HL-60/S4 (cell line): ENCODE data around the gene OR11H6.
"Not testable (repeated sequence)": the region's sequence is repeated elsewhere in the genome, so short reads cannot be mapped to it uniquely, and the experiment has no call there.

Experiments used
- in situ Hi-C: fragments of 300-500 bp; cut with MboI; formaldehyde crosslinking; loops from 2 replicates; pipeline ENCODE4 v1.14.3; 2022; ENCODE audit warnings: low sequenced_read_pairs

OR11H6 gene, protein sequence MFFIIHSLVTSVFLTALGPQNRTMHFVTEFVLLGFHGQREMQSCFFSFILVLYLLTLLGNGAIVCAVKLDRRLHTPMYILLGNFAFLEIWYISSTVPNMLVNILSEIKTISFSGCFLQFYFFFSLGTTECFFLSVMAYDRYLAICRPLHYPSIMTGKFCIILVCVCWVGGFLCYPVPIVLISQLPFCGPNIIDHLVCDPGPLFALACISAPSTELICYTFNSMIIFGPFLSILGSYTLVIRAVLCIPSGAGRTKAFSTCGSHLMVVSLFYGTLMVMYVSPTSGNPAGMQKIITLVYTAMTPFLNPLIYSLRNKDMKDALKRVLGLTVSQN

DNA sequence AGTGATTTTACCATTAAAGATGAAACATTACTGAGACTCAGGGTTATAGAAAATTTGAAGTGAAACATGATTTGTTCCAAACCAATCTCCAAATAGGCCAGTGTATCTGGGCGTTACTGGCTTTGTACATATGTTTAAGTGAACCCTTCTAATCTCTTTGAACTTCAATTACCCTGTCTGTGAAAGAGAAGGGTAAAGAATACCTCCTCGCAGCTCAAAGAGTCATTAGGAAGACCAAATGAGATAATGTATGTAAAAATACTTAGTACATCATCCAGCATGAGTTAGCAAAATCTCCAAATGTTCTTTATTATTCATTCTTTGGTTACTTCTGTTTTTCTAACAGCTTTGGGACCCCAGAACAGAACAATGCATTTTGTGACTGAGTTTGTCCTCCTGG, at the start of gene OR11H6:
Gene OR11H6, plus strand, starts transcription at position 301 of the 400 bp plus-strand sequence. Its CDS starts 0 bp downstream, at position 301.
- in situ Hi-C loops: no loop called here

DNA sequence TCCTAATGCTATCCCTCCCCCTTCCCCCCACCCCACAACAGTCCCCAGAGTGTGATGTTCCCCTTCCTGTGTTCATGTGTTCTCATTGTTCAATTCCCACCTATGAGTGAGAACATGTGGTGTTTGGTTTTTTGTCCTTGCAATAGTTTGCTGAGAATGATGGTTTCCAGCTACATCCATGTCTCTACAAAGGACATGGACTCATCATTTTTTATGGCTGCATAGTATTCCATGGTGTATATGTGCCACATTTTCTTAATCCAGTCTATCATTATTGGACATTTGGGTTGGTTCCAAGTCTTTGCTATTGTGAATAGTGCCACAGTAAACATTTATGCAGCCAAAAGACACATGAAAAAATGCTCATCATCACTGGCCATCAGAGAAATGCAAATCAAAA, 49.3 kb upstream of the OR11H6 start:
- in situ Hi-C loops: not testable (repeated sequence)

DNA sequence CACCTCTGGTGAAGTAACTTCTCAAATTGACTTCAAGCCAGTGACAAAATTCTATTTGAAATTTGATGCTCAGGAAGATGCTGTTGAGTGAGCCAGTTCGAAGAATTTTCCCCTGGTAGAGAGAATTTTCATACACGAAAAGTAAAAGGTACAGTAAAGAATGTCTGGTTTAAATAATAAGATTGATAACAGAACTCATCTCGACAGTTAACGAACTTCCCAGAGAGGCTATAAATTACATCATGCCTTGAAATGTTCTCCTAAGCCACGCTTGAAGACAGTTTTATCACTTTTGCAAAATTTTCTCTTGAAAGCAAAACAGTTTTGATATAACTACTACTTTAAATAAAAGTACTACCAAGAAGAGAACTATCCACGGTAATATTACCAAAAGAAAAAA, 47.2 kb upstream of the OR11H6 start:
- in situ Hi-C loops: no loop called here

DNA sequence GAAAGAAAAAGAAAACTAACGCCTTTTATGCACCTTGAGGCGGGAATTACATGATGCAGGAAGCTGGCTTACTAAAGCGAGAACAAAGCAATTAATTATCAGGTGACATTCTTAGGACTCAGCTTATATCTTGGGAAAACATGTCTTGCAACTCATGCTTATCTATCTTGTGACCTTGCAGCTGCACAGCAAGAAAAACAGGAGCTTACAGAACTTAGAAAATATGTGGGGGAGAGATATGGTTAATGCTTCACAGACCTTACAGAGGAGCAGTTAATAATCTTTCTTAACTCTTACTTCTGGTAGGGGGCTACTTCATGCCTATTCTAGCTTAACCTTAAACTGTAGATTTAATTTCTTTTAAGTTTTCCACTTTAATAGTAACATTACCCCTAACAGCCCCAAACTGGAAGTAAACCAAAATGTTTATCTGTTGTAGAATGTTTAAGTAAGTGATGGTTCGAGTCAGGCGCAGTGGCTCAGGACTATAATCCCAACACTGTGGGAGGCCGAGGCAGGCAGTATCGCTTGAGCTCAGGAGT, 46.0 kb upstream of the OR11H6 start:
- in situ Hi-C loops: no loop called here

DNA sequence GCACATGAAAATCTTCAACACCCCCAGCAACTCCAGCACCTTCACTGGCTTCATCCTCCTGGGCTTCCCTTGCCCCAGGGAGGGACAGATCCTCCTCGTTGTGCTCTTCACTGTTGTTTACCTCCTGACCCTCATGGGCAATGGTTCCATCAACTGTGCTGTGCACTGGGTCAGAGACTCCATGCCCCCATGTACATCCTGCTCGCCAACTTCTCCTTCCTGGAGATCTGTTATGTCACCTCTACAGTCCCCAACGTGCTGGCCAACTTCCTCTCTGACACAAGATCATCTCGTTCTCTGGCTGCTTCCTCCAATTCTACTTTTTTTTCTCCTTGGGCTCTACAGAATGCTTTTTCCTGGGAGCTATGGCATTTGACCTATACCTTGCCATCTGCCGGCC, 44.3 kb upstream of the OR11H6 start:
- in situ Hi-C loops: no loop called here

DNA sequence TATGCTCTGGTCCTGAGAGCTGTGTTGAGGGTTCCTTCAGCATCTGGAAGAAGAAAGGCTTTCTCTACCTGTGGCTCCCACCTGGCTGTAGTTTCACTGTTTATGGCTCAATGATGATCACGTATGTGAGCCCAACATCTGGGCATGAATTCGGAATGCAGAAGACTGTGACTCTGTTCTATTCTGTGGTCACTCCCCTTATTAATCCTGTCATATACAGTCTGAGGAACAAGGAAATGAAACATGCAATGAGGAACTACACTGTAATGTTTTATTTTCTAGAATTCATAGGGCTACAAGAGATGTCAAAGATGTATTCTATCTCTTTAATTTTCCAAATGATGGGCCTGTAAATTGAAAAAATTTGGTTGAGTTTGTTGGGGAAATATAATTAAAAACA, 43.6 kb upstream of the OR11H6 start:
- in situ Hi-C loops: no loop called here

DNA sequence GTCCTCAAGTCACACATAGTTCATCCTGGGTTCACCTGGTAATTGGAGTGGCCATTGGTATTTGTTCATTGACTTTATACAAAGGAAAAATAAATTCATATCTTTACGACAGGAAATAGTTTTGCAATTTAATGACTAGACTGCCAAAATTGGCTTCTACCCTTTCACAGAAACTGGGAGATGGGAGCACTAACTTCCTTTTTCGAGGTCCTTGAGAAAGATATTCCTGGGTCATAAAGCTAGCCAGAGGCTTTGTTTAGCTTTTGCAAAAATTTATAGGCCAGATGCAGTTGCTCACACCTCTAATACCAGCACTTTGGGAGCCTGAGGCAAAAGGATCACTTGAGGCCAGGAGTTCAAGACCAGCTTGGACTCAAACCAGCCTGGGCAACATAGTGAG, 43.0 kb upstream of the OR11H6 start:
- in situ Hi-C loops: no loop called here

DNA sequence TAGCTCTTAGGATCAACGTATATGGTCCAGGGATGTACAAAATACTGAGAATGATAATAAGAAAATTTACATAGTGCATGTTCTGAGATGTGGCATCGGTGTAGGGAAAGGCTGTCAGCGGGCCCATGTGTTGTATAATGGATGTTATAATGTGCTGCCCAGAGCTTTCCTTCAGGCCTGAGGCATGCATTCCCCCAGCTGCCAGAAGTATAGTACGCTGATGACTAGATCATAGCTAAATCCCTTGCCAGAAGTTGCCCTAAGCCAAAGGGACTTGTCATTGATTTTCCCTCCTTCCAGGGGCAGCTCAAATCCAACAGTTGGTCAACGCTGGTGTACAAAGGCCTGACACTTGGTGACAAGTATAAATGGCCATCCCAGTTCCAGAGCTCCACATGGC, 39.3 kb upstream of the OR11H6 start:
- in situ Hi-C loops: no loop called here

DNA sequence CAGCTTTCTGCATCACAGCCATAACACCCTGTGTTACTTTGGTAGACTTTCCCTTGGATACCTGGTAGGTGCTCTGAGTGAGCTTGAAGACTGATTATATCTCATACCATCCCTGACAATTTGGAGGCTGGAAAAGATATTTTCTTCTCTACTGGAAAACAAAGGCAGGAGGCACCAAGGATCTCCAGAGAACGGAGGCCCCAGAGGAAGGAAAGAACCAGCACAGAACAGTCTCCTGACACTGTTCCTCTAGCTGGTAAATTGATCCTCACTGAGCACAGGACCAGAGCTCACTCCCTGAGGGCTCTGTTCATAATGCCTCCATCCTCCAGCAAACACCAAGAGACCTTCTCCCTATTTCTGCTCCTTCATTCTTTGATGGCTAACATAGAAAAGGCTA, 32.9 kb upstream of the OR11H6 start, which contains the start of gene OR11G2:
Gene OR11G2, plus strand, starts transcription at position 301 of the 400 bp plus-strand sequence. CDS start 6,542 bp downstream, outside the sequence.
- in situ Hi-C loops: no loop called here

DNA sequence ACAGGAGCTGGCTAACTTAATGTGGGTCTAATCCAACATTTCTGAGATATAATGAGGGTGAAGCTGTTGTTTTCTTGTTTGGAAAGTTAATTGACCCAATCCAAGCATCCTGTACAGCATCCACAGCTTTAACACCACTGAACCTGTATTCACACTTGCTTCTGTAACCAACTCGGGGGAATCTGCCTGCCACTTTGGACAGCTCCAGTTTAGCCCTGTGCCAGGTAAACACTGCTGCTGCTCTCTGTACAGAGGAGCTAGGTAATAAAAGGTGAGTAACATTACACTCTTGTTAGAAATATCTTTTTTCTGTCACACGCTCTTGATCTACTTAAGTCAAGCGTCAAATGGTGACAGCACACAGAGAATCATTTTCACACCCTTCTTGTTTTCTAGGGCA, 32.1 kb upstream of the OR11H6 start:
- in situ Hi-C loops: no loop called here

DNA sequence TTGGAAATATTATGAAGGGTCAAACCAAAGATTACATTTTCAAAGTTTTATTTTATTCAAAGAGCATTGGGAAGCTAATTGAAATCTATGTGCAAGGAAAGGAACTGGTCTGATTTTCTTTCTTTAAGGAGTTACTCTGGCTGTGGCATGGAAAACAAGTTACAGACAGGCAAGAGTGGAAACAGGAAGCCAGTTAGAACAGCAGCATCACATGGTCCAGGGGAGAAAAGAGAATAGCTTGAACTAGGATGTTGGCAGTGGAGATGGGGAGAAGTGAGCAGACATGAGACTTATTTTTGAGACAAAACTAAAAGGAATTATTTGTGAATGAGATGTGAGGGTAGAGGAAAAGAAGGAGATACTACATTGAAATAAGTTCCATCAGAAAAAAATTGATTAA, 29.4 kb upstream of the OR11H6 start:
- in situ Hi-C loops: no loop called here

DNA sequence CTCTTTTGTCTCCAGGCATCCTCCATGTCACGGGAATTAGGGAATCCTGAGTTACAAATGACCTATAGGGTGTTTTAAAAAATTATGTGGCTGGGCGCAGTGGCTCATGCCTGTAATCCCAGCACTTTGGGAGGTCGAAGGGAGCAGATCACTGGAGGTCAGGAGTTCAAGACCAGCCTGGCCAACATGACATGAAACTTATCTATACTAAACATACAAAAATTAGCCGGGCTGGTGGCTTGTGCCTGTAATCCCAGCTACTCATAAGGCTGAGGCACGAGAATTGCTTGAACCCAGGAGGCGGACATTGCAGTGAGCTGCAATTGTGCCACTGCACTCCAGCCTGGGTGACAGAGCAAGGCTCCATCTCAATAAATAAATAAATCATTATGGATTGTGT, 28.3 kb upstream of the OR11H6 start:
- in situ Hi-C loops: not testable (repeated sequence)

DNA sequence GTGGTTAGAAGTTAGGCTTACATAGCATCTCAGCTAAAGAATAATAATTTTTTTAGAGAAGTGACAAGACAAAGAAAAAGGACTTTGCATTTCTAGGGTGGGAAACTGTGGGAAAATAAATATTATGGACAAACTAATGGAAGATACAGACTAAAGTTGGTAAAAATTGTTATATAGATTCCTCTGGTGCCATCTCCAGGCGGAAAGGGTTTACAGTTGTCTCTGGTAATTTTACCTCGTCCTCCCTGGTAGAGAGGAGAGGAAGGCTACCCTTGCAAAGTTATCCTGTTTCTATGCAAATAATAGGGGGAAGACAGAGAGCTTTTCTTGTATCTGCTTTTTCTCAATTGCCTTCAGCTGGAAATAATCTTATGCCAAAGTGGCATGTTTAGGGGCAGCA, 27.6 kb upstream of the OR11H6 start:
- in situ Hi-C loops: no loop called here

DNA sequence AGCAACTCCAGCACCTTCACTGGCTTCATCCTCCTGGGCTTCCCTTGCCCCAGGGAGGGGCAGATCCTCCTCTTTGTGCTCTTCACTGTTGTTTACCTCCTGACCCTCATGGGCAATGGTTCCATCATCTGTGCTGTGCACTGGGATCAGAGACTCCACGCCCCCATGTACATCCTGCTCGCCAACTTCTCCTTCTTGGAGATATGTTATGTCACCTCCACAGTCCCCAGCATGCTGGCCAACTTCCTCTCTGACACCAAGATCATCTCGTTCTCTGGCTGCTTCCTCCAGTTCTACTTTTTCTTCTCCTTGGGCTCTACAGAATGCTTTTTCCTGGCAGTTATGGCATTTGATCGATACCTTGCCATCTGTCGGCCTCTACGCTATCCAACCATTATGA, 26.1 kb upstream of the OR11H6 start:
- in situ Hi-C loops: no loop called here

DNA sequence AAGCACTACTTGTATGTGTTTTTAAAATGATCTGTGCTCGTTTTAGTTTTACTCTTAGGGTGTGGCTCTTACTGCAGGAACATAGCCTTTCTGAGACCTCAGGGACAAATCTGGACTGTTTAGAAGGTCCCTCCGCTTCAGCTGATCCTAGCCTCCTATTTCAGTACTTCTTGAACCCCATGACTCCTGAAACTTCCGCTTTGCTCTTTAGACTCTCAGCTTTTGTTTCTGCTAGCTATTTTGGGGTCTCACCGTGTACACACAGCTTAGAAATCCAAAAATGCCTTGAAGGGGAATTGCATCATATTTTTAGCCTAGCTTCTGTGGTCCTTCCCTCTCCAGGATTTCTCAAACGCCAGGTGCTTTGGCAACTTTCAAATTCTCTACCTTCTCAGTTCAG, 24.5 kb upstream of the OR11H6 start:
- in situ Hi-C loops: no loop called here

DNA sequence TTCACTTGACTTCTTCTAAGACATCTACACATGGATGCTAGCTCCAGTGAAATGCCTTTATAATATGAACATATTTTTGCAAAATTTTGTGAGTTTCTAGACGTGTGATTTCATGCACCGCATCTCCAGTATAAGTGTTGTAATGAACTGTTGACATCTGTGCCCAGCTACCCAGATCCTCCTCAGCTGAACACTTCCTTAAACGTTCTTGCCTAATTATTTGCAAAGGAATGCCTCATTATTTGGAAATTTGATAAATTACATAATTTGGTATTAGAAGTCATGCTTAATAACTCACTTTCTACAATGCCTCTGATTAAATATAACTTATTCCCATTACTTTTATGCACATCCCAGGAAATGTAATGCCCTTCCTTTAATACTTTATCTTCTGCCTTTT, 18.8 kb upstream of the OR11H6 start:
- in situ Hi-C loops: no loop called here

DNA sequence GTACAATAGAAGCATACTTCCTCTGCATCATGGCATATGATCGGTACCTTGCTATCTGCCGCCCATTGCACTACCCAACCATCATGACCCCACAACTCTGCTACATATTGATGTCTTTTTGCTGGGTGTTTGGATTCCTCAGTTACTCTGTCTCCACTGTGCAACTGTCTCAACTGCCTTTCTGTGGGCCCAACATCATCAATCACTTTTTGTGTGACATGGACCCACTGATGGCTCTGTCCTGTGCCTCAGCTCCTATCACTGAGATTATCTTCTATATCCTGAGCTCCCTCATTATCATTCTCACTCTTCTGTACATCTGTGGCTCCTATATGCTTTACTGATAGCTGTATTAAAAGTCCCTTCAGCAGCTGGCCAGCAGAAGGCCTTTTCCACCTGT, 13.9 kb upstream of the OR11H6 start:
- in situ Hi-C loops: no loop called here

DNA sequence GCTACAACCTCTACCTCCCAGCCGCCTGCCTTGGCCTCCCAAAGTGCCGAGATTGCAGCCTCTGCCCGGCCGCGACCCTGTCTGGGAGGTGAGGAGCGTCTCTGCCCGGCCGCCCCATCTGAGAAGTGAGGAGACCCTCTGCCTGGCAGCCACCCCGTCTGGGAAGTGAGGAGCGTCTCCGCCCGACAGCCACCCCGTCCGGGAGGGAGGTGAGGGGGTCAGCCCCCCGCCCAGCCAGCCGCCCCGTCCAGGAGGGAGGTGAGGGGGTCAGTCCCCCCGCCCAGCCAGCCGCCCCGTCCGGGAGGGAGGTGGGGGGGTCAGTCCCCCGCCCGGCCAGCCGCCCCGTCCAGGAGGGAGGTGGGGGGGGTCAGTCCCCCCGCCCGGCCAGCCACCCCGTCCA, 11.1 kb upstream of the OR11H6 start:
- in situ Hi-C loops: not testable (repeated sequence)

DNA sequence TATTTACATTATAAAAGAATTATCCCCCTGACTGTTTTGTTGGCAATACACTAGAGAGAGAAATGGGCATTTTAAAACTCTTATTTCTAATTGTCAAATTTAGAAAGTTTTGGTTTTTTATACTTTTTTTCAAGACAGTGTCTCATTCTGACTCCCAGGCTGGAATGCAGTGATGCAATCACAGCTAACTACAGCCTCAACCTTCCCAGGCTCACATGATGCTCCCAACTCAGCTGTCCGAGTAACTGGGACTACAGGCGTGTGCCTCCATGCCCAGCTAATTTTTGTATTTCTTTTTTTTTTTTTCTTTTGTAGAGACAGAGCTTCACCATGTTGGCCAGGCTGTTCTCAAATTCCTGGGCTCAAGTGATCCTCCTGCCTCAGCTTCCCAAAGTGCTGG, 8.3 kb upstream of the OR11H6 start:
- in situ Hi-C loops: no loop called here

DNA sequence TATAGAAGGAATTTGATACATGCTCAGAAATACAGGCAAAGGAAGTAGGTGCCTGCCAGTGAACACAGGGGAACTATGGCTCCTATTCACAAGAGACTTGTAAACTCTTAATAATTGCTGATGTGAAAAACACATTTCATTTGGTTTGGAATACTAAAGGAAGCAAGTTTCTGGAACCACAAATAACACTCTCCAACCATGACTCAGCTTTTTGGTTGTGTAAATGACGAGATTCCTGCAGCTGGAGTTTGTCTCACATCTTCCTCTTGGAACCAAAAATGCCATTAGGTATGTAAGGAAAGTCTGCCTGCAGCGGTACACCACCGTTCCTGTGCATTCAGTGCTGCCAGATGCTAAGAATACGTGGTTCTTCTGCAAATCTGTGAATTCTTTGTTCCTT, 4.5 kb upstream of the OR11H6 start:
- in situ Hi-C loops: no loop called here

DNA sequence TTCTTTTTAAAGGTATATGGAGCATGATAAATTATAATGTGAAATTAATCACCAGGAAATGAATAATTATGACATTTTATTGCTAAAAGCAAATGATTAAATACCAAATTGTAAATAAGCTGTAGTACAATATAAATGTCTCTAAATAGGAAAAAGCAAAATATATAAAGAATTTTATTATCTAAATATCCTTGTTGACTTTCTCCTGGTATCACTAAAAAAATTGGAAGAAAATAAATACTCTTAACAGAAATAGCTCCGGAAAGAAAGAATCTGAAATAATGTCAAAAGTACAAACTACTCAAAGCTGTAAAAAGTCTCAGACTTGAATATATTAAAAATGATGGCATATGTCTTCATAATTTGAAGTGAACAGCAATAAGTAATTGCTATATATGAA, 5.2 kb downstream of the OR11H6 start, which contains the start of gene OR11H7:
Gene OR11H7, plus strand, starts transcription at position 301 of the 400 bp plus-strand sequence.
- in situ Hi-C loops: no loop called here

DNA sequence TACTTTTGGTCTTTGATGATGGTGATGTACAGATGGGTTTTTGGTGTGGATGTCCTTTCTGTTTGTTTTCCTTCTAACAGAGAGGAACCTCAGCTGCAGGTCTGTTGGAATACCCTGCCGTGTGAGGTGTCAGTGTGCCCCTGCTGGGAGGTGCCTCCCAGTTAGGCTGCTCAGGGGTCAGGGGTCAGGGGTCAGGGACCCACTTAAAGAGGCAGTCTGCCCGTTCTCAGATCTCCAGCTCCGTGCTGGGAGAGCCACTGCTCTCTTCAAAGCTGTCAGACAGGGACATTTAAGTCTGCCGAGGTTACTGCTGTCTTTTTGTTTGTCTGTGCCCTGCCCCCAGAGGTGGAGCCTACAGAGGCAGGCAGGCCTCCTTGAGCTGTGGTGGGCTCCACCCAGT, 11.9 kb downstream of the OR11H6 start:
- in situ Hi-C loops: not testable (repeated sequence)
